Dermis blood vessel endothelial cell (primary cell): ENCODE measurements around the gene ICE1. TPM values are rescaled to one million over a fixed set of nuclear protein-coding genes. Genes with fewer than 3 reads are reported as not detected.

Source experiments
- DNase-seq: peaks from one replicate; pipeline ENCODE4 v3.0.0; 2010
- total RNA-seq: library from RNA; depleted of rRNA; stranded (reverse); fragments of >200 nt; gene quantifications from 2 replicates; pipeline ENCODE4 v1.2.3, GENCODE V29; 2014

Gene ICE1
- total RNA-seq, 1 donor from 2014 or later = 33.0 TPM

- no peak for DNase-seq
These were observed 114.9 kb downstream of the ICE1 start for GRCh38 chr5:5537426-5537825.

- no peak for DNase-seq
These were observed 117.1 kb downstream of the ICE1 start for GRCh38 chr5:5539590-5539989.
